ENCODE measurements around the gene AQP11.
"Not testable (repeated sequence)": the region's sequence is repeated elsewhere in the genome, so short reads cannot be mapped to it uniquely, and the experiment has no call there.

Gene AQP11

DNA sequence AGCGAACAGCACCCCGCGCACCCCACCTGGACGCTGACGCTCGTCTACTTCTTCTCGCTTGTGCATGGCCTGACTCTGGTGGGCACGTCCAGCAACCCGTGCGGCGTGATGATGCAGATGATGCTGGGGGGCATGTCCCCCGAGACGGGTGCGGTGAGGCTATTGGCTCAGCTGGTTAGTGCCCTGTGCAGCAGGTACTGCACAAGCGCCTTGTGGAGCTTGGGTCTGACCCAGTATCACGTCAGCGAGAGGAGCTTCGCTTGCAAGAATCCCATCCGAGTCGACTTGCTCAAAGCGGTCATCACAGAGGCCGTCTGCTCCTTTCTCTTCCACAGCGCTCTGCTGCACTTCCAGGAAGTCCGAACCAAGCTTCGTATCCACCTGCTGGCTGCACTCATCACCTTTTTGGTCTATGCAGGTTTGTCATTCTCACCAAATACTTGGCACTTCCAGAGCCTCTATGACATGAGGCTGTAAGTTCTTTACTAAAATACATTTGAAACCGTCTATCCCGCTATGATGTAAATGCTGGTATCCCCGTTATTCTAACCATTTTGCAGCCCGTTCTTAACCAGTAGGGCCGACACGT, 535 bp downstream of the AQP11 start:
- DNase-seq = peak in 46 of 56 donors; percentile 13 to 78 (median 58)

DNA sequence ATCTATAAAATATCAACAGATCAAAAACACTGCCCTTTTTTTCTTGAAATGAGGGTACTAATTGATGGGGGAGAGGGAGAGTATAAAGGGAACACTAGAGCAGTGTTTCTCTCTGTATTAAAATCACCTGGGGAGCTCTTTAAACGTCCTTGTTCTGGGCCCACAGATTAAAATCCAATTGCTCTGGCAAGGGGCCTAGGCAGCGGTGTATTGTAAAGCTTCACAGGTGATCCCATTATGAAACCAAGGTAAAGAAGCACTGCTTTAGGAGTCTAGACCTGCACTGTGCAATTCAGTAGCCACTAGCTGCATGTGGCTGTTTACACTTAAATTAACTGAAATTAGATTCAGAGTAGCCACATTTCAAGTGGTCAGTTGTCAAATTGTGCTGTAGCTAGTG, 3.0 kb downstream of the AQP11 start:
- DNase-seq = no peak

DNA sequence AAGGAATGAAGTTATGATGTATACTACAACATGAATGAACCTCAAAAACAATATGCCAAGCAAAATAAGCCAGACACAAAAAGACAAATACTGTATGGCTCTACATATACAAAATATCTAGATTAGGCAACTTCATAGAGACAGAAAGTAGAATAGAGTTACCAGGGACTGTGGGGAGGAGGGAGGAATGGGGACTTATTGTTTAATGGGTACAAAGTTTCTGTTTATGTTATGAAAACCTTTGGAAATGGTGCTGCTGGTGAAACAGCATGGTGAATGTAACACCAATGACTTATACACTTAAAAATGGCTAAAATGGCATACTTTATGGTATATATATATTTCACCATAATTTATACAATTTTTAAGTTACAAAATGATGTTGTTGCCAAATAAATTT, 4.1 kb downstream of the AQP11 start:
- no peak for DNase-seq

DNA sequence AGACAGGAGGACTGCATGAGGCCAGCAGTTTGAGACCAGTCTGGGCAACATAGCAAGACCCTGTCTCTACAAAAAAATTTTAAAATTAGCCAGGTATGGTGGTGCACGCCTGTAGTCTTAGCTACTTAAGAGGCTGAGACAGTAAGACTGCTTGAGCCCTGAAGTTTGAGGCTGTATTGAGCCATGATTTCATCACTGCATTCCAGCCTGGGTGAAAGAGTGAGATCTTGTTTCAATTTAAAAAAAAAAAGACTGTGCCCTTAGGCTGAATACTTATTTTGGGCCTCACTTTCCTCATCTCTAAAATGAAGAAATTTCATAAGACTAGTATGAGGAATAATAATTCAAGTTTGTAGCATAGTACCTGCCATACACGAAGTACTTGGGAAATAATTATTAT, 6.9 kb downstream of the AQP11 start:
- DNase-seq = no peak

DNA sequence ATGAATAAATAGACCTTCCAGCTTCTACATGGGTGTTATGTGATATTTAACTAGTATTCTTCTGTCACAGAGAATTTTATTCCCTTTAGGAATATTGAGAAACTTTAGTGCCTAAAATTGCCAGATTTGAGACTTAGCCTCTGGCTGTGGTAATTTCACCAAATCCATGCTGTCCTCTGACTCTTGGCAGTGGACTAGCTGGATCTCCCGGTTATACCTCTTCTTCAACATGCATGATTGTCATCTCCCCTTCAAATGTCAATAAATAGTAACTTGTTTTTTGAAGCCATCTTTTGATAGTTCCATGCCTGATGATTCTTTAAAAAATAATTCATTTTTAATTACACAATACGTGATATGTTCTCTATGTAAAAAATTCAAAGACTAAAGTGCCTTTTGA, 8.4 kb downstream of the AQP11 start:
- DNase-seq = no peak

DNA sequence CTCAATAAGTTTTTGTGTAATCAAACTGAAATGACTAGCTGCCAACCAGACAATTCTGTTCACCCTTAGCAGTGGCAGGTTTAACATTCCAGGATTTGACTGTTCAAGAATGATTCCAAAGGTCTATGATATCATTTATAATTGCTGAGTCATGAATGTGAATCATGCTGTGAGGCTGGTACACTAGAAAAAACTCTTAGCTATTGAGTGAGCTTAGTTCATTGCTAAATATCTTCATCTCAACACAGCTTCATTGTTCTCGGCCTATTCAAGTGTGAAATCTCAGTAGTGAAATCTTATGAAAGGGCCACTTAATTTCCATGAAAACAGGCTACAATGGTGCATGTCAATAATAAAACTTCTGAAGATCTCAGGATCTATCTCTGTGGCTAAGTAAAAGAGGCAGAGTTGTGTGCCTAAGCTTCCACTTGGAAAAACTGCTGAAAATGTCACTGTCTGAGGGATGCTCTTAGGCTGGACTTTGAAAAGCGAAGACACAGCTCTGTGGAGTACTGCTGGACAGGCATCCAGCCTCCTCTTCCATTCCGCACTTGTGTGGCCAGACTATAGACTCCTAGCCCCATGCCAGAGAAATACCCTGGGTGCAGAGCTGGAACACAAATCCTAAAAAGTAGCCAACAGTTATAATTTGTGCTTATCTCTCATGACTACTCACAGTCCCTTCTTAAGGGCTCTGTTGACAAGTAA, 12.8 kb downstream of the AQP11 start:
- peak in 4 of 56 donors; percentile 1 to 10 (median 8) for DNase-seq

DNA sequence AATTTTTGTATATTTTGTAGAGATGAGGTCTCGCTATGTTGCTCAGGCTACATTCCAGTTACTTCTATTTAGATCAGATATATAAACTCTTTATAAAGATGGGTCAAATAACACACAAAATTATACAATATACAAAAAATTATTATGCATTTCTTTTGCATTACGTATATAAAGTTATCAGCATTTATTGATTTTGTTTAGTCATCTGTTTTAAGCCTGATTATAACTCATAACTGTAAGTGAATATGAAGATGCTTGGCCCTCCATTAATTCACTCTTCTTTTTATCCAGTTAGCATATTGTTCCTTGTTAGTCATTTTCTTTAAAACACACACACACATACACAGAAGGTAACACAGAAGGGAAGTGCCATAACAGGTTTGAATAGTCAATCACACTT, 14.5 kb downstream of the AQP11 start:
- DNase-seq = no peak

DNA sequence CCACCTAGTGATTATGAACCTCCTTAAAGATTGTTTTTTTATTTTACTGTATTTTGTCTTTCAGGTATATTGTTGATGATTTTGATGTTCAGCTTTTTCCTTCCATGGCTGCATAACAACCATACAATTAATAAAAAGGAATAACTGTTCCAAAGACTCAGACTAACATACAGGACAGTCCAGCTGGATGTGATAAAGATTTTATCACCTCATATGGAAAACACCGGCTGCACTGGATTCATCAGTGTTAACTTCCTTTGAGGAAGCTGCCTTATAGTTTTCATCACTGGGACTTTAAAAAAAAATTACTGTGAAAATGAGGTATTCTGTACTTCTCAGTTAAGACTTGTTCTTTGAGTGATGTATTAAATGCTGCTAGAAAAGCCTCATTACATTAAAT, 19.5 kb downstream of the AQP11 start:
- DNase-seq = no peak

DNA sequence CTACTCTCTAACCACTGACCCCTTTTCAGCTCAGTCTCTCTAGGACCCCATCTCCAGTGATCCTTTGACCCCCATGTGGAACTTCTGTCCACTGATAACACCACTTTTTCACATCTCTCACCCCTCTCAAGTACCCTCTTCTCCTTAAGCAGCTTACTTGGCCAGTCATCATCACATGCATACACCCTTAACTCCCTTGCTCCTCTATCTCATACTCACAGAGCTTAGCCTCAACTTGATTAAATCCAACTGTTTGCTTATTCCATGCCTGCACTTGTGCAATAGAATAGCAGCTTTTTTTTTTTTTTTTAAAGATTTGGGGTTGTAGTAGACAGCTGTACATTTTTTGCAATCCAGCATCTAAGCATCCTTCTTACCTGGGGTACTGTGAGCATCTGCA, 22.2 kb downstream of the AQP11 start:
- no peak for DNase-seq

DNA sequence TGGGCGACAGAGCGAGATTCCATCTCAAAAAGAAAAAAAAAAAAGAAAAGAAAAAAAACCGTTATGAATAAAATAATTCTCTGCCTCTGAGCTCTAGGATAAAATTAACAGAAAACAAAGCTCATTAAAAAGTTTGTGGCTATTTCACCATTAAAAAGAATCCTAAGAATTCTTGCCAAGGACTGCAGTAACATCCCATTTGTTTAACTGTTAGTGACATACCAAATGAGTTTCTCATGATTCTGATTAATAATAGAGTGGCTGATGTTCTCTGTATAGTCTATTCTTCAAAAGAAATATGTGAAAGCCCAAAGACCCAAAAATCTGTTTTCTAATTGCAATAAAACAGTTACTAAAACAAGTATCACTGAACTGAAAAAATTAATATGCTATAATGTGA, 28.1 kb downstream of the AQP11 start:
- DNase-seq = no peak

DNA sequence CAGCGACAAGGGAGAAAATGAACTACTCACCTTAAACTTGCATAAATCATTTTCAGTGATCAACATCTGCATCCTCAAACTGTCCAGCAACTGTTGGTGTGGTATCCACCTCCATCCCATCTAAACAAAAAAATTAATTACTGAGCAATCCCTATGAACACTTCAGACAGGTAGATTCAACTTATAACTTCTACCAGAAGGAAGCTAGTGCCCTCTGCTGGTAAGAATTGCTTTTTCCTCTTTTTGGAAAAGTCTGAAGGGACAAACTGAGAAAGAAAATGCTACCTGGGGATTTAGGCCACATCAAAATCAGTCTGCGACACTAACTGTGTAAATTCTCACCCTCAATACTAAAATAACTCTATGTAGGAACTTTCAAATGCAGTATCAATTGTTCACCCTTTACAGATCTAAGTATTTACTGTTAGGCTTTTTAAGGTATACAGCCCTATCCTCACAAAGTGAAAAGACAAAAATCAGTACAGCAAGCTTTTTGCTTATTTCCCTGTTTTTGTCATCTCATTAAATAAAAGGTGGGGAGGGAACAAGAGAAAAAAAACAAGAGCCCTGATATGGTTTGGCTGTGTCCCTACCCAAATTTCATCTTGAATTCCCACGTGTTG, 29.9 kb downstream of the AQP11 start:
- peak in 1 of 56 donors; percentile 12 for DNase-seq

DNA sequence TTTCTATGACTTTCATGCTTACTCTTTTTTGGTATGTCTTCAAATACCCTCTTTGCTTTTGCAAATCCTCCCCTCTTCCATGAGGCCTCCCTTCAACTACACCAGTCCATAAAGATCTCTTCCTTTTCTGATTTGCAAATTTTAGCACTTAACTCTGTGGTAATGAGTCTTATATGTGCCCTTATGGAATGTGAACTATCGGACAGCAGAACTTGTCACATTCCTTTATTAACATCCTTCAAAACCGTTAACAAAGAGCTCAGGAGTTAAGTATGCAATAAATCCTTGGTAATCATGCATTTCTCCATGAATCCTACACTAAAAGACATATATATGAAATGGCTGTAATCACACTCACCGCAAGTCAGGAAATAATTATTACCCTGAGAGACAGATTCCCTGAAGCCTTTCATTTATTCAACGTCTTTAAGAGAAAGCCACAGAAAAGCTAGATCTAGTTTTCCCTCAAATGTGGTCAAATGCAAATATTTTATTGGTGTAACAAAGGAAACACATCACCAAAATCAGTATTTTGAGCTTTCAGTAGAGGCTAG, 40.5 kb downstream of the AQP11 start:
- no peak for DNase-seq

DNA sequence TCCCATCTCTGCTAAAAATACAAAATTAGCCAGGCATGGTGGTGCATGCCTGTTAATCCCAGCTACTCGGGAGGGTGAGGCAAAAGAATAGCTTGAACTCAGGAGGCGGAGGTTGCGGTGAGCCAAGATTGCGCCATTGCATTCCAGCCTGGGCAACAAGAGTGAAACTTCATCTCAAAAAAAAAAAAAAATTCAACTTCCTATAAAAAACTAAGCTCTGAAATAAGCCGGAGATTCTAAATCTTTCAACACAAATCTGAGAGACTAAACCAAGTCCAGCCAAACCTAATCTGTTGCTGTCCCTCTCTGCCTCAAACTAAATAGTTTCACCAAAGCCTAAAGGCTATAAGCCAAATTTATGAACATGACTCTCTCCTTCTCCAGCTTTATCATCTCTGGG, 44.2 kb downstream of the AQP11 start:
- not testable (repeated sequence) for DNase-seq

DNA sequence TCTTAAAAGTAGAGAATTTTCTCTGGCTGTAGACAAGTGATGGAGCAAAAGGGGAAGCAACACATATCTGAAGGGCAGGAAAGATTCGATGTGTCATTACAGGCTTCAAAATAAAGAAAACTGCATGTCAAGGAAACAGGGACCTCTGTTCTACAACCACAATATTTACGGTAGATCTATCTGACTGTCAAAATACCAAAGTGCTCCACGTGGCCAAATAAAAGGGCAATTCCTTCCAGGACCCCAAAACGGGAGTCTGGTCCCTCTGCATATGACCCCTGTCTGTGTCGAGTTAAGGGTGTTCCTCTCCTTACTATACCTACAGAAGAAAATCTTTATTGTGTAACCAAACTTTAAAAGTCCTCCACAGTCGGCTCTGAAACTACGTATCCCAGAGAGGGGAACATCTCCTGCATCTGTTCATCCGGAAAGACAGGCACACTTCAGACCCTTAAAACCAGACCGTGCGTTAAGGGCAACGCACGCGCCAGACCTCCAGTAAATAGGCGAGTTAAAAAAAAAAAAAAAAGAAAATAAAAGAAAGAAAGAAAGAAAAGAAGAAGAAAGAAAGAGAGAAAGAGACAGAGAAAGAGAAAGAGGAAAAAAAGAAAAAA, 47.1 kb downstream of the AQP11 start:
- no peak for DNase-seq

DNA sequence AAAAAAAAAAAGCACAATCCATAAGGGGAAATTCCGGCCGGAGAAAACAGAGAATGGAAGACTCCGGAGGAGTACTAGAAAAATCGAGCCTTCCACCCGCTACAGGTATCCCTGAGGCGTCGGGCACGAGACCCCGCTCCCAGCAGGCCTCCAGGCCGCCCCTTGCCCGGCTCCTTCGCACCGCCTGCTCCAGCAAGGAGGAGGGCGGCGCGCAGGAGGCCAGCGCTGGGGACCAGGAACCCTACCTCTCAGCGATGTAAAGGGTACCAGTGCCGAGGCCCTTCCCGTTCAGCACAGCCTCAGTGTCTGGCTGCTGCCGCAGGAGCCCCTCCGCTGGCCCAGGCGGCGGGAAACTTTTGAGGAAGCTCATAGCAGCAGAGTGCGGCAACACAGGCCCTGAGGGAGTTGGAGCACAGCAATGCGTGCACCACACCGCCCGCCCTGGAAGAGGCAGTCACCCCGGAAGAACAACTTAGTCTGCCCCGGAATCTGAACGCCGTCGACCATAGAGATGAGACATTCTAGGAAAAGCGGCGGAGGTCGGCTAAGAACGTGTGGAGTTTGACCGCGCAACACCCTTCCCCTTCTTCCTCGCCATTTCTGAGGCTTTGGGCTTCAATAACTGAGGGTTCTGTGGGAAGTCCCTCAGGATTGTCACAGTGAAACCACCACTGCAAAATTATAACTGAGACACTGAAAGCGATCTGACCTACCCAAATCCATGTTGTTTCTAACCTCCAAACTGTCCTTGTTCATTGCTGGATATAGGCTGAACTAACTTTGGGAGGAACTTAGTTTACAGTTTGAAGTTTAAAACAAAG, 47.8 kb downstream of the AQP11 start, which contains the start of gene CLNS1A:
CLNS1A (minus strand) TSS at position 450 of the 821 bp plus-strand sequence; CDS start at position 370, 80 bp downstream.
- DNase-seq = peak; percentile 38 to 95 (median 86)

DNA sequence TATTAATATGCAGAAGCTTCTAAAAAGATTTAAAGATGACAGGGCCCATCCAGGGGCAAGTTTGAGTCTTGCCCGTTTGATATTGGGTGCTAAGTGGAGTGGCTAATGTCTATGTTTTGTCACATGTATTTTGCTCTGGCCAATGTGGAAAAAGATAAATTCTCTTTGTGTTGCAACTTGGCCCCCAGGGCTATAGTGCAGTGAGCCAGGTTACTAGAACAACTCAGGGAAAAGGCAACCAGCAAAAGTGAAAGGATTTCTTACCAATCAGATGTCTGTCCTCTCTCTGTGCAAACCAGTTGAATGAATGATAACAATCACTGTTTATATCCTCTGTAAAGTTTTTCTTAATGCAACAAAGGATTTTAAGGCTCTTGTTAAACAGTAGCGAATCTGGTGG, 52.5 kb downstream of the AQP11 start:
- no peak for DNase-seq

DNA sequence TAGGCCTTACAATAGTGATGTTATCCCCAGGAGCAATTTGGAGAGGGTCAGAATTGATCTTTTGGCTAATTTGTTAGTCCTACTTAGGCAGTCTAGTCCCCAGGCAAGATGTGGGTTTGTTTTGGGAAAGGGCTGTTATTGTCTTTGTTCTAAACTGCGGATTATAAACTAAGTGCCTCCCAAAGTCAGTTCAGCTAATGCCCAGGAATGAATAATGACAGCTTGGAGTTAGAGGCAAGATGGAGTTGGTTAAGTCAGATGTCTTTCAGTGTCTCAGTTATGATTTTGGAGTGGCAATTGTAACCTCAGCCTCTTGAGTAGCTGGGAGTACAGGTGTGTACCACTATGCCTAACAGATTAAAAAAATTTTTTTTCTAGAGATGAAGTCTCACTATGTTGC, 55.1 kb downstream of the AQP11 start:
- no peak for DNase-seq

DNA sequence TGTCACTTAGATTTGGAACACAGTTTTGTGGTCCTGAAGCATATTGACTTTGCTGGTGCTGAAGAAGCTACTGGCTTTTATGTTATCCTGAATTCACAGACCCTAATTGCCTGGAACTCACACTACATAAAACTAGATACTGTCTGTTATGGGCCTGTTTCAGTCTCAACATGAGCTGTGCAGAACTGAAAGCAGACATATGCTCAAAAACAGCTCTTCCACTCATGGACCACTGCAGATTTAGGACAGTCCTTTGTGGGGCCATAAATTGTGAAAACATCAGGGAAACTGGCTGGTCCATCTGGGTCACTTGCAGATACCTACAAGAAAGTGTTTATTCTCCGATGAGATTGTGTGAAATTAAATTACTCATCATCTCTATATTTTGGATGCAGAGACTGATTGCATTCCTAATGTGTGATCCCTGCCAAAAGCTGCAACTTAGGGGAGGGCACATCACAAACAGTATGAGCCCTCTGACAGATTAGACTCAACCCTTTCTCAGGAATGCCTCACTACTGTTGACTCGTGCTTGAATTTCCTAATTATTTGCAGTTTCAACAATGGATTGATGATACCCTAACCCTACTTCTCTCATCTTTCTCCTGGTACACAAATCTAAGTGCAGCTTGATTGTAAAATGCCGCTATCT, 58.0 kb downstream of the AQP11 start:
- no peak for DNase-seq

DNA sequence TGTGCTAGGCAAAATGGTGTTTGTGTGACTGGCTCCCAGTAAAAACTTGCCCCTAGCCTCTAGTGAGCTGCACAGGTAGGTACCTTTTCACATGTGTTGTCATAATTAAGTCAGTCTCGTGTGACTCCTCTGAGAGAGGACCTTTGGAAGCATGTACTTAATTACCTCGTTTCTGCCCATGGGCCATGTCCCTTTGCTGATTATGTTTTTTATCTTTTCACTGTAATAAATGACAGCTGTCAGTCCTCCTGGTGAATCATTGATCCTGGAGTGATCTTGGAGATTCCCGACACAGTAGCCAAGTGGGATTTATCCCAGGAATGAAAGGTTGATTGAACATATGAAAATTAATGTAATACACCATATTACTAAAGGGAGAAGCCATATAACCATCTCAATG, 60.4 kb downstream of the AQP11 start:
- no peak for DNase-seq

DNA sequence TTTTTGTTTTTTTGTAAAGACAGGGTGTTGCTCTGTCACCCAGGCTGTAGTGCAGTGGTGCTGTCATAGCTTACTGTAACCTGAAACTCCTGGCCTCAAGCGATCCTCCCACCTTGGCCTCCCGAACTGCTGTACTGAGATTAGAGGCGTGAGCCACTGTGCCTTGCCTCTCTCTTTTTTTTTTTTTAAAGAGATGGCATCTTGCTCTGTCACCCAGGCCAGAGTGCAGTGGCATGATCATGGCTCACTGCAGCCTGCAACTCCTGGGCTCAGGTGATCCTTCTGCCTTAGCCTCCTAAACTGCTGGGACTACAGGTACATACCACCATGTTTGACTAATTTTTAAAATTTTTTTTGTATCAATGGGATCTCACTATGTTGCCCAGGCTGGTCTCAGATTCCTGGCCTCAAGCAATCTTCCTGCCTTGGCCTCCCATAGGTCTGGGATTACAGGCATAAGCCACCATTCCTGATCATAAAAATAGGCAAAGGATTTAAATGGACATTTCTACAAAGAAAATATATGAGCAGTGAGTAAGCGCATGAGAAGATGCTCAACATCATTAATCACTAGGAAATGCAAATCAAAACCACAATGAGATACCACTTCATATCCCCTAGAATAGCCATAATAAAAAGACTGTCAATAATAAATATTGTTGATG, 65.1 kb downstream of the AQP11 start:
- DNase-seq = no peak
